Hepatocyte (in vitro differentiated cells): Measurements from ENCODE around the gene AQP7.
"Not testable (repeated sequence)": the region's sequence is repeated elsewhere in the genome, so short reads cannot be mapped to it uniquely, and the experiment has no call there.

Source experiments
- EZH2 ChIP-seq: fragments of 200-600 bp; sonication (generic); IDR thresholded peaks from 2 replicates; pipeline ENCODE4 v1.6.1; 2016; ENCODE audit warnings: antibody characterized with exemption, mild to moderate bottlenecking, borderline replicate concordance
- EZH2phosphoT487 ChIP-seq: fragments of 200-600 bp; sonication (generic); IDR thresholded peaks from one replicate; pipeline ENCODE4 v1.6.1; 2018; ENCODE audit warnings: antibody characterized with exemption, mild to moderate bottlenecking, low read depth, moderate library complexity; ENCODE audit not compliant: unreplicated experiment, severe bottlenecking
- TF ChIP-seq, protein P1 (sequence below): fragments of 200-600 bp; sonication (generic); IDR thresholded peaks from 2 replicates; pipeline ENCODE4 v1.5.1; 2016; ENCODE audit warnings: antibody characterized with exemption, mild to moderate bottlenecking; ENCODE audit not compliant: poor library complexity

GRCh38 chr9:33401809-33402208 lies 559 bp downstream of the AQP7 start:
- TF ChIP-seq EZH2, EZH2phosphoT487: not testable (repeated sequence)
- TF ChIP-seq, protein P1, sequence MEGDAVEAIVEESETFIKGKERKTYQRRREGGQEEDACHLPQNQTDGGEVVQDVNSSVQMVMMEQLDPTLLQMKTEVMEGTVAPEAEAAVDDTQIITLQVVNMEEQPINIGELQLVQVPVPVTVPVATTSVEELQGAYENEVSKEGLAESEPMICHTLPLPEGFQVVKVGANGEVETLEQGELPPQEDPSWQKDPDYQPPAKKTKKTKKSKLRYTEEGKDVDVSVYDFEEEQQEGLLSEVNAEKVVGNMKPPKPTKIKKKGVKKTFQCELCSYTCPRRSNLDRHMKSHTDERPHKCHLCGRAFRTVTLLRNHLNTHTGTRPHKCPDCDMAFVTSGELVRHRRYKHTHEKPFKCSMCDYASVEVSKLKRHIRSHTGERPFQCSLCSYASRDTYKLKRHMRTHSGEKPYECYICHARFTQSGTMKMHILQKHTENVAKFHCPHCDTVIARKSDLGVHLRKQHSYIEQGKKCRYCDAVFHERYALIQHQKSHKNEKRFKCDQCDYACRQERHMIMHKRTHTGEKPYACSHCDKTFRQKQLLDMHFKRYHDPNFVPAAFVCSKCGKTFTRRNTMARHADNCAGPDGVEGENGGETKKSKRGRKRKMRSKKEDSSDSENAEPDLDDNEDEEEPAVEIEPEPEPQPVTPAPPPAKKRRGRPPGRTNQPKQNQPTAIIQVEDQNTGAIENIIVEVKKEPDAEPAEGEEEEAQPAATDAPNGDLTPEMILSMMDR = not testable (repeated sequence)
